Loucy (cell line): ENCODE results near the gene TSPEAR.

Experiments
- EZH2phosphoT487 ChIP-seq: fragments of 200-600 bp; IDR thresholded peaks from 2 replicates; pipeline ENCODE4 v1.6.1; 2018; ENCODE audit warnings: antibody characterized with exemption, mild to moderate bottlenecking, moderate library complexity, borderline replicate concordance
- TF ChIP-seq, protein P1 (sequence below): fragments of 200-600 bp; sonication (generic); conservative IDR thresholded peaks from 2 replicates; pipeline ENCODE4 v1.5.1; 2014; ENCODE audit warnings: mild to moderate bottlenecking, antibody characterized with exemption, low read length

DNA sequence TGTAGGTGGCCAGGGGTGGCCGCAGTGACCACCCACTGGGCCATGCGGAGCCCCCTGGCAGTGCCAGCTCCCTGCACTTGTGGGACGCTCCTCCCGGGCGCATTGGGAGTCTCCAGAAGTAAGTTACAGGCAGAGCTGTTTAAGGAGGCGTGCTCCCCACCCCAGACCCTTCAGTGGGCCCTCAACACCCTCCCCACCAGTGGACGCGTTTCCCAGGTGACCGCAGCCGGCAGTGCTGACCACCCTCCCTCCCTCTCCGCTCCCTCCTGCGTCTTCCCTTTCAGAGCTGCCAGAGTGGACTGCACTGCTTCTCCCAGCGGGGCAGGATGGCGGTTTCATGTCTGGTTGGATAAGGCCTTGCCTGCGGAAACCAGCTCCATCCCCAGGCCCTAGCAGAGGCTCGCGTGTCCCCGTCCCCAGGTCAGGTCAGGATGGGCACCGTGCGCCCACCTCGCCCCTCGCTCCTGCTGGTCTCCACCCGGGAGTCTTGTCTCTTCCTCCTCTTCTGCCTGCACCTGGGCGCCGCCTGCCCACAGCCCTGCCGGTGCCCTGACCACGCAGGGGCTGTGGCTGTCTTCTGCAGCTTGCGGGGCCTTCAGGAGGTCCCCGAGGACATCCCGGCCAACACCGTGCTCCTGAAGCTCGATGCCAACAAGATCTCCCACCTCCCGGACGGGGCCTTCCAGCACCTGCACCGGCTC, 255.0 kb downstream of the TSPEAR start:
- TF ChIP-seq, protein P1, sequence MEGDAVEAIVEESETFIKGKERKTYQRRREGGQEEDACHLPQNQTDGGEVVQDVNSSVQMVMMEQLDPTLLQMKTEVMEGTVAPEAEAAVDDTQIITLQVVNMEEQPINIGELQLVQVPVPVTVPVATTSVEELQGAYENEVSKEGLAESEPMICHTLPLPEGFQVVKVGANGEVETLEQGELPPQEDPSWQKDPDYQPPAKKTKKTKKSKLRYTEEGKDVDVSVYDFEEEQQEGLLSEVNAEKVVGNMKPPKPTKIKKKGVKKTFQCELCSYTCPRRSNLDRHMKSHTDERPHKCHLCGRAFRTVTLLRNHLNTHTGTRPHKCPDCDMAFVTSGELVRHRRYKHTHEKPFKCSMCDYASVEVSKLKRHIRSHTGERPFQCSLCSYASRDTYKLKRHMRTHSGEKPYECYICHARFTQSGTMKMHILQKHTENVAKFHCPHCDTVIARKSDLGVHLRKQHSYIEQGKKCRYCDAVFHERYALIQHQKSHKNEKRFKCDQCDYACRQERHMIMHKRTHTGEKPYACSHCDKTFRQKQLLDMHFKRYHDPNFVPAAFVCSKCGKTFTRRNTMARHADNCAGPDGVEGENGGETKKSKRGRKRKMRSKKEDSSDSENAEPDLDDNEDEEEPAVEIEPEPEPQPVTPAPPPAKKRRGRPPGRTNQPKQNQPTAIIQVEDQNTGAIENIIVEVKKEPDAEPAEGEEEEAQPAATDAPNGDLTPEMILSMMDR = no peak
- TF ChIP-seq EZH2phosphoT487 = no peak
